T-helper 2 cell (primary cell): ENCODE measurements around the gene PHAX.
"Not testable (repeated sequence)": the region's sequence is repeated elsewhere in the genome, so short reads cannot be mapped to it uniquely, and the experiment has no call there.

ENCODE experiments used
- DNase-seq, 5 experiments: peaks; one replicate each; pipeline versions ENCODE4 v3.0.0 to v3.0.0-alpha.2; 2012 to 2022
- total RNA-seq, 2 donors: gene quantifications; one replicate each; lab custom pipeline; 2026; lab: John Stamatoyannopoulos, UW

PHAX gene
- total RNA-seq: 14.3 to 23.0 reads per million in 2 donors

GRCh38 chr5:126600631-126601511, at the start of gene PHAX:
Gene PHAX, plus strand, starts transcription at chr5:126600947. Its CDS starts 16 bp downstream, at chr5:126600963.
- DNase-seq: peak; percentile 44 to 85 (median 61)

- no peak for DNase-seq
Measured at GRCh38 chr5:126552614-126553013, 48.1 kb upstream of the PHAX start.

GRCh38 chr5:126555101-126555500, 45.6 kb upstream of the PHAX start:
- not testable (repeated sequence) for DNase-seq

GRCh38 chr5:126561908-126562307, 38.8 kb upstream of the PHAX start:
- DNase-seq: no peak

GRCh38 chr5:126562823-126563222, 37.9 kb upstream of the PHAX start:
- DNase-seq: no peak

GRCh38 chr5:126568206-126568755, 32.5 kb upstream of the PHAX start:
- no peak for DNase-seq

- no peak for DNase-seq
Measured at GRCh38 chr5:126575644-126576043, 25.1 kb upstream of the PHAX start.

GRCh38 chr5:126576974-126577373, 23.8 kb upstream of the PHAX start:
- DNase-seq: no peak

- DNase-seq: no peak
Measured at GRCh38 chr5:126577415-126577814, 23.3 kb upstream of the PHAX start.

GRCh38 chr5:126579716-126580115, 21.0 kb upstream of the PHAX start:
- DNase-seq: no peak

GRCh38 chr5:126583761-126584160, 17.0 kb upstream of the PHAX start:
- no peak for DNase-seq

GRCh38 chr5:126587551-126588390, 13.0 kb upstream of the PHAX start:
- DNase-seq: no peak

GRCh38 chr5:126589536-126590297, 11.0 kb upstream of the PHAX start:
- no peak for DNase-seq

- no peak for DNase-seq
Measured at GRCh38 chr5:126591549-126591948, 9.2 kb upstream of the PHAX start.

GRCh38 chr5:126594748-126595485, 5.8 kb upstream of the PHAX start, which contains the start of gene ALDH7A1:
Gene ALDH7A1, minus strand, starts transcription at chr5:126595219. Its CDS starts 21 bp downstream, at chr5:126595198.
- DNase-seq: peak in 3 of 5 experiments; percentile 4 to 50 (median 6)

GRCh38 chr5:126595486-126596083, 5.2 kb upstream of the PHAX start:
- no peak for DNase-seq

- no peak for DNase-seq
Measured at GRCh38 chr5:126597156-126597555, 3.6 kb upstream of the PHAX start.

- no peak for DNase-seq
Measured at GRCh38 chr5:126599499-126599898, 1.2 kb upstream of the PHAX start.

- not testable (repeated sequence) for DNase-seq
Measured at GRCh38 chr5:126599971-126600630, 646 bp upstream of the PHAX start.

GRCh38 chr5:126603402-126603991, 2.8 kb downstream of the PHAX start:
- DNase-seq: no peak
